ENCODE measurements around the gene RBM47. TPM values are rescaled to one million over a fixed set of nuclear protein-coding genes. Genes with fewer than 3 reads are reported as not detected.

The RBM47 gene
- total and polyA plus RNA-seq, 2 donors (not counting 1 experiment from before 2014, with no cell fraction given), result 0.14 to 1.8 TPM

DNA sequence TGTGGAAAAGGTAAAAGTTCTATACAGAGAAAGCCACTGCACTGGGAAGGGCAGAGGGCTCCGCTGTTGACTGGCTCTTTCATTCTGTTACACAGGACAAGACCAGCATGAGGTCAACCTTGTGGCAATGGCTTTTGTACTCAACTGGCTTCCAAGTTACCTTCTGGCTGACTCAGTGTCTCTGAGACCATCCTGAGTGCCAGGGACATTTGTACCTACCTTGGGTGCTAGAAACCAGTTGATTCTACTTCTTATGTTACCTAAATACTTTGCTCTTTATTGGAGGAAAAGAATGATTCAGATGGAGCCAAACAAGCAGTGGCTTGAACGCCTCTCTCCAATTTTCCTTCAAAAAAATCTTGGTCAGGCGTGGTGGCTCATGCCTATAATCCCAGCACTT lies 123.2 kb downstream of the RBM47 start:
- no peak overlapping the region for H3K4me3 ChIP-seq (replicated peaks in 1 of 4; ENCODE audit: control extremely low read depth in 1 of 4, insufficient read depth in 1 of 4, low read depth in 3 of 4, low read length in 4 of 4)
- no peak for DNase-seq (ENCODE audit: low read depth in 2 of 2)
- no peaks in the 10 kb centered on the region for H3K27me3 ChIP-seq (ENCODE audit: control insufficient read depth, insufficient read depth, low read length)
- no peak for TF ChIP-seq EZH2 (IDR thresholded peaks at IDR 0.05; ENCODE audit: low read length, missing control alignments)
- TF ChIP-seq CTCF (conservative IDR thresholded peaks at IDR 0.05 in 1 of 2, IDR thresholded peaks at IDR 0.05 in 1 of 2; ENCODE audit: low read depth in 1 of 2, low read length in 2 of 2), result no peak
- no peaks in the 10 kb centered on the region for H3K9me3 ChIP-seq (ENCODE audit: control insufficient read depth, insufficient read depth, low read depth, low read length)
- H3K9ac ChIP-seq (ENCODE audit: insufficient read depth, low read length), result no peak overlapping the region
- no peak overlapping the region for H3K4me2 ChIP-seq (ENCODE audit: extremely low read depth, insufficient read depth, low read length)
- H4K20me1 ChIP-seq (ENCODE audit: control insufficient read depth, extremely low read depth, insufficient read depth, low read length), result no peaks in the 10 kb centered on the region
- no peak overlapping the region for H2AFZ ChIP-seq (ENCODE audit: low read length)
- H3K79me2 ChIP-seq (ENCODE audit: control insufficient read depth, insufficient read depth, low read length), result no peaks in the 10 kb centered on the region
- H3K36me3 ChIP-seq (ENCODE audit: control insufficient read depth, insufficient read depth, low read length), result no peaks in the 10 kb centered on the region
- no peak overlapping the region for H3K27ac ChIP-seq (ENCODE audit: insufficient read depth, low read length)
- no peaks in the 10 kb centered on the region for H3K4me1 ChIP-seq (ENCODE audit: control insufficient read depth, extremely low read depth, insufficient read depth, low read length)

- Histone ChIP-seq H3K79me2 (ENCODE audit: control insufficient read depth, insufficient read depth, low read length) (no peaks in the 10 kb centered on the region), H3K27ac (ENCODE audit: insufficient read depth, low read length) (no peak overlapping the region), H4K20me1 (ENCODE audit: control insufficient read depth, extremely low read depth, insufficient read depth, low read length) (no peaks in the 10 kb centered on the region), H3K27me3 (ENCODE audit: control insufficient read depth, insufficient read depth, low read length) (no peaks in the 10 kb centered on the region), H3K36me3 (ENCODE audit: control insufficient read depth, insufficient read depth, low read length) (no peaks in the 10 kb centered on the region), H3K4me3 (replicated peaks in 1 of 4; ENCODE audit: control extremely low read depth in 1 of 4, insufficient read depth in 1 of 4, low read depth in 3 of 4, low read length in 4 of 4) (no peak overlapping the region), H2AFZ (ENCODE audit: low read length) (no peak overlapping the region), H3K9me3 (ENCODE audit: control insufficient read depth, insufficient read depth, low read depth, low read length) (no peaks in the 10 kb centered on the region), H3K4me2 (ENCODE audit: extremely low read depth, insufficient read depth, low read length) (no peak overlapping the region), H3K4me1 (ENCODE audit: control insufficient read depth, extremely low read depth, insufficient read depth, low read length) (no peaks in the 10 kb centered on the region), H3K9ac (ENCODE audit: insufficient read depth, low read length) (no peak overlapping the region)
- no peak for DNase-seq (ENCODE audit: low read depth in 2 of 2)
- TF ChIP-seq EZH2 (IDR thresholded peaks at IDR 0.05; ENCODE audit: low read length, missing control alignments) (no peak), CTCF (conservative IDR thresholded peaks at IDR 0.05 in 1 of 2, IDR thresholded peaks at IDR 0.05 in 1 of 2; ENCODE audit: low read depth in 1 of 2, low read length in 2 of 2) (no peak)
These were observed 123.6 kb downstream of the RBM47 start for GRCh38 chr4:40506066-40506465.

DNA sequence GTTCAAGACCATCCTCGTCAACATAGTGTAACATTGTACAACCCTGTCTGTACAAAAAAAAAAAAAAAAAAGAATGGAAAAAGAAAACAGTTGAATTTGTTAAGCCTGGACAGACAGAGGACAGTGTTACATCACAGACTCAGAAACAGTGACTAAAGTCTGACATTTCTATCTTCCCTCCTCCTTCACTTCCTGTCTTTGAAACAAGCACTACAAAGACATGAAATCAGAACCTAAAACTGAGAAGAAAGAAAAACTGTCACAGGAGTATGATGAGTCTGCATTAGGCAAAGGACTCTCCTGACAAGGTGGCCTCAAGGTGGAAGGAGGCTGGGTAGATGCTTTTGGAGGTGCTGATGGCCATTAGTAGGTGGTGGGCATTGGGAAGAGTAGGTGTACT lies 126.7 kb downstream of the RBM47 start:
- H3K9ac ChIP-seq (ENCODE audit: insufficient read depth, low read length), result no peak overlapping the region
- no peaks in the 10 kb centered on the region for H3K36me3 ChIP-seq (ENCODE audit: control insufficient read depth, insufficient read depth, low read length)
- H3K79me2 ChIP-seq (ENCODE audit: control insufficient read depth, insufficient read depth, low read length), result no peaks in the 10 kb centered on the region
- no peaks in the 10 kb centered on the region for H3K27me3 ChIP-seq (ENCODE audit: control insufficient read depth, insufficient read depth, low read length)
- DNase-seq (ENCODE audit: low read depth in 2 of 2), result no peak
- no peaks in the 10 kb centered on the region for H4K20me1 ChIP-seq (ENCODE audit: control insufficient read depth, extremely low read depth, insufficient read depth, low read length)
- no peak overlapping the region for H3K4me3 ChIP-seq (replicated peaks in 1 of 4; ENCODE audit: control extremely low read depth in 1 of 4, insufficient read depth in 1 of 4, low read depth in 3 of 4, low read length in 4 of 4)
- no peaks in the 10 kb centered on the region for H3K9me3 ChIP-seq (ENCODE audit: control insufficient read depth, insufficient read depth, low read depth, low read length)
- H3K4me2 ChIP-seq (ENCODE audit: extremely low read depth, insufficient read depth, low read length), result no peak overlapping the region
- TF ChIP-seq CTCF (conservative IDR thresholded peaks at IDR 0.05 in 1 of 2, IDR thresholded peaks at IDR 0.05 in 1 of 2; ENCODE audit: low read depth in 1 of 2, low read length in 2 of 2) (no peak), EZH2 (IDR thresholded peaks at IDR 0.05; ENCODE audit: low read length, missing control alignments) (no peak)
- H3K4me1 ChIP-seq (ENCODE audit: control insufficient read depth, extremely low read depth, insufficient read depth, low read length), result no peaks in the 10 kb centered on the region
- no peak overlapping the region for H3K27ac ChIP-seq (ENCODE audit: insufficient read depth, low read length)
- H2AFZ ChIP-seq (ENCODE audit: low read length), result no peak overlapping the region
